H1 (cell line): ENCODE data around the gene AQP2. TPM values are rescaled to one million over a fixed set of nuclear protein-coding genes. Genes with fewer than 3 reads are reported as not detected.

Source experiments
- CTCF ChIA-PET: fragments of 300-600 bp; sonication (Branson Sonifier 250); formaldehyde crosslinking; loops from one replicate; lab custom pipeline; 2021; ENCODE audit not compliant: partially characterized antibody; lab: Charles Lee
- POLR2A ChIA-PET: fragments of 300-600 bp; sonication (Branson Sonifier 250); formaldehyde crosslinking; loops from one replicate; lab custom pipeline; 2021; ENCODE audit warnings: inconsistent platforms; ENCODE audit not compliant: partially characterized antibody; lab: Charles Lee
- DNase-seq, 2 experiments: peaks; one replicate each; pipeline versions ENCODE4 v3.0.0 to v3.0.0-alpha.2; 2010 to 2022; ENCODE audit warnings: low spot score in 2 of 2, low read depth in 1 of 2, mixed read lengths in 1 of 2
- FAIRE-seq: peaks from 2 replicates; lab custom pipeline; 2011; peaks lifted over from hg19 to GRCh38; lab: Jason Lieb, UNC
- H2AFZ ChIP-seq: 2 replicates; pipeline ENCODE4 v1.8.1; 2012; ENCODE audit warnings: low read length, inconsistent platforms
- H2AK5ac ChIP-seq: 2 replicates; pipeline ENCODE4 v1.6.1; 2013; ENCODE audit warnings: low read depth, low read length
- H2BK120ac ChIP-seq: replicated peaks from 2 replicates; pipeline ENCODE3; 2013; ENCODE audit warnings: low read depth, low read length, inconsistent platforms
- H2BK12ac ChIP-seq: 2 replicates; pipeline ENCODE4 v1.6.1; 2013; ENCODE audit warnings: low read depth, low read length
- H2BK15ac ChIP-seq: 2 replicates; pipeline ENCODE4 v1.6.1; 2013; ENCODE audit warnings: low read length
- H2BK20ac ChIP-seq: 2 replicates; pipeline ENCODE4 v1.6.1; 2013; ENCODE audit warnings: low read length
- H2BK5ac ChIP-seq: 2 replicates; pipeline ENCODE4 v1.6.1; 2013; ENCODE audit warnings: low read depth, low read length
- H3K14ac ChIP-seq: 2 replicates; pipeline ENCODE4 v1.6.1; 2013; ENCODE audit warnings: inconsistent platforms; ENCODE audit not compliant: insufficient read length
- H3K18ac ChIP-seq: 2 replicates; pipeline ENCODE4 v1.6.1; 2013; ENCODE audit warnings: low read length; ENCODE audit errors: extremely low read depth
- H3K23ac ChIP-seq: 2 replicates; pipeline ENCODE4 v1.6.1; 2013; ENCODE audit warnings: inconsistent platforms; ENCODE audit not compliant: insufficient read length
- H3K23me2 ChIP-seq: 2 replicates; pipeline ENCODE4 v1.6.1; 2013; ENCODE audit warnings: low read depth, low read length
- H3K27ac ChIP-seq: 2 replicates; pipeline ENCODE4 v1.6.1; 2011; ENCODE audit warnings: low read depth, low read length, inconsistent platforms
- H3K27me3 ChIP-seq, 4 experiments: replicated peaks in 1 of 4; 1 replicate in 1 of 4; 2 replicates in 3 of 4; pipeline versions ENCODE4 v1.6.1 to v1.8.1; 2011 to 2013; ENCODE audit warnings: low read length in 3 of 4, mild to moderate bottlenecking in 3 of 4, inconsistent platforms in 2 of 4, mixed read lengths in 2 of 4, moderate library complexity in 1 of 4; ENCODE audit not compliant: control insufficient read depth in 3 of 4, insufficient read depth in 3 of 4; ENCODE audit errors: extremely low read depth in 1 of 4
- H3K36me3 ChIP-seq, 4 experiments: 2 replicates each; pipeline versions ENCODE4 v1.6.1 to v1.8.1; 2011 to 2013; ENCODE audit warnings: mild to moderate bottlenecking in 4 of 4, low read length in 3 of 4, moderate library complexity in 2 of 4, control low read depth in 1 of 4, inconsistent platforms in 1 of 4; ENCODE audit not compliant: insufficient read depth in 4 of 4, control insufficient read depth in 2 of 4
- H3K4ac ChIP-seq: replicated peaks from 2 replicates; pipeline ENCODE3; 2013; ENCODE audit warnings: low read length, low read depth, mixed read lengths, inconsistent platforms; ENCODE audit not compliant: insufficient read length
- H3K4me1 ChIP-seq, 4 experiments: replicated peaks in 1 of 4; 1 replicate in 1 of 4; 2 replicates in 3 of 4; pipeline versions ENCODE4 v1.6.1 to v1.8.1; 2011 to 2013; ENCODE audit warnings: low read length in 3 of 4, inconsistent platforms in 2 of 4, mixed read lengths in 1 of 4; ENCODE audit not compliant: insufficient read depth in 4 of 4, control insufficient read depth in 3 of 4
- H3K4me2 ChIP-seq, 2 experiments: 2 replicates each; pipeline versions ENCODE4 v1.6.1 to v1.8.1; 2011 to 2013; ENCODE audit warnings: low read depth in 2 of 2, low read length in 2 of 2, control low read depth in 1 of 2, inconsistent platforms in 1 of 2, mild to moderate bottlenecking in 1 of 2; ENCODE audit not compliant: insufficient read depth in 1 of 2
- H3K4me3 ChIP-seq, 4 experiments: fragments of 200-600, 300-600 bp in 1 of 4; sonication (generic), shearing (Covaris generic), sonication (Bioruptor Twin) in 1 of 4; 2 replicates each; pipeline versions ENCODE4 v1.5.1 to v1.8.1; 2011 to 2016; ENCODE audit warnings: low read length in 4 of 4, low read depth in 3 of 4, control low read depth in 2 of 4, inconsistent platforms in 2 of 4, mild to moderate bottlenecking in 2 of 4, mixed read lengths in 1 of 4, moderate library complexity in 1 of 4; ENCODE audit not compliant: insufficient read depth in 2 of 4; ENCODE audit errors: extremely low read depth in 1 of 4
- H3K56ac ChIP-seq: replicated peaks from 2 replicates; pipeline ENCODE3; 2013; ENCODE audit warnings: low read depth, mild to moderate bottlenecking, mixed read lengths, low read length, inconsistent platforms; ENCODE audit not compliant: insufficient read length
- H3K79me1 ChIP-seq: 2 replicates; pipeline ENCODE4 v1.6.1; 2013; ENCODE audit warnings: low read depth, low read length, control low read depth
- H3K79me2 ChIP-seq, 2 experiments: 2 replicates each; pipeline versions ENCODE4 v1.6.1 to v1.8.1; 2012 to 2013; ENCODE audit warnings: low read length in 2 of 2, mild to moderate bottlenecking in 2 of 2, inconsistent platforms in 1 of 2; ENCODE audit not compliant: insufficient read depth in 2 of 2, control insufficient read depth in 1 of 2
- H3K9ac ChIP-seq, 4 experiments: replicated peaks in 1 of 4; 1 replicate in 1 of 4; 2 replicates in 3 of 4; pipeline versions ENCODE4 v1.6.1 to v1.8.1; 2011 to 2013; ENCODE audit warnings: low read depth in 3 of 4, low read length in 3 of 4, control low read depth in 2 of 4, mild to moderate bottlenecking in 2 of 4, moderate library complexity in 2 of 4, inconsistent platforms in 1 of 4; ENCODE audit errors: extremely low read depth in 1 of 4
- H3K9me3 ChIP-seq, 2 experiments: 2 replicates each; pipeline versions ENCODE4 v1.6.1 to v1.8.1; 2012 to 2013; ENCODE audit warnings: mild to moderate bottlenecking in 2 of 2, moderate library complexity in 2 of 2, control low read depth in 1 of 2, inconsistent platforms in 1 of 2, low read depth in 1 of 2, low read length in 1 of 2, mixed read lengths in 1 of 2; ENCODE audit not compliant: insufficient read depth in 2 of 2
- H4K20me1 ChIP-seq, 2 experiments: replicated peaks in 1 of 2; 2 replicates each; pipeline versions ENCODE3 to v1.8.1; 2011 to 2013; ENCODE audit warnings: inconsistent platforms in 2 of 2, low read length in 2 of 2, mild to moderate bottlenecking in 1 of 2; ENCODE audit not compliant: insufficient read depth in 2 of 2, control insufficient read depth in 1 of 2
- H4K5ac ChIP-seq: 2 replicates; pipeline ENCODE4 v1.6.1; 2013; ENCODE audit warnings: low read length, low read depth, mixed read lengths, inconsistent platforms; ENCODE audit not compliant: insufficient read length
- H4K8ac ChIP-seq: 2 replicates; pipeline ENCODE4 v1.8.0; 2013; ENCODE audit warnings: mild to moderate bottlenecking, moderate library complexity, low read length, inconsistent platforms; ENCODE audit not compliant: insufficient read depth; ENCODE audit errors: extremely low read depth
- H4K91ac ChIP-seq: replicated peaks from 2 replicates; pipeline ENCODE3; 2013; ENCODE audit warnings: low read length, mixed read lengths, inconsistent platforms; ENCODE audit not compliant: insufficient read length
- SP2 ChIP-seq: IDR thresholded peaks from 2 replicates; pipeline ENCODE4 v1.6.1; 2012; ENCODE audit warnings: mild to moderate bottlenecking, low read length, inconsistent platforms
- WGBS, 2 experiments: shearing (Covaris generic) in 1 of 2; methylation state at CpG; one replicate each; pipeline versions ENCODE4 v1.1.6 to v1.1.7; 2013 to 2015; ENCODE audit warnings: low lambda C conversion rate in 2 of 2, mixed read lengths in 2 of 2, inconsistent platforms in 1 of 2, low coverage in 1 of 2, missing lambda C conversion rate in 1 of 2; ENCODE audit not compliant: insufficient replicate concordance in 2 of 2, insufficient coverage in 1 of 2, insufficient read length in 1 of 2; ENCODE audit errors: extremely low coverage in 1 of 2, missing lambda C conversion rate in 1 of 2; 5-methylcytosine and 5-hydroxymethylcytosine counted together
- polyA plus RNA-seq, 7 experiments: library from polyadenylated mRNA; depleted of rRNA in 3 of 7; stranded (reverse) in 5 of 7; unstranded in 2 of 7; fragments of >200 nt in 5 of 7; fragments of 200-250 nt in 2 of 7; gene quantifications; 1 replicate in 5 of 7; 2 replicates in 1 of 7; 4 replicates in 1 of 7; pipeline versions ENCODE4 v1.2.1 to v1.2.3, GENCODE V29; 2011 to 2013; ENCODE audit warnings: missing spikeins in 2 of 7, mixed read lengths in 2 of 7
- total RNA-seq: library from RNA; stranded (reverse); fragmentation: NEBNext Ultra II Directional; extraction: Animal tissue kit (Norgen Biotek cat#: 25700); gene quantifications from 2 replicates; pipeline ENCODE4 v1.2.1, GENCODE V29; 2021

The AQP2 gene
- total and polyA plus RNA-seq, 2 of the 8 experiments (the other 6 are each of a cell fraction or from before 2014, with no cell fraction given) = not detected

- Histone ChIP-seq H3K79me1 (0 out of 2 replicates have a peak, but pooled peaks cover 2% of the 10 kb centered on the region), H2AFZ (no peak overlapping the region), H4K5ac (no peak overlapping the region), H3K23ac (no peak overlapping the region), H3K56ac (no peak overlapping the region), H3K9ac (no peak overlapping the region), H4K20me1 (peaks cover 0 to 2% of the 10 kb centered on the region in 2 experiments), H3K36me3 (no peaks in the 10 kb centered on the region), H3K9me3 (no peaks in the 10 kb centered on the region), H2BK15ac (no peak overlapping the region), H2BK5ac (no peak overlapping the region), H3K27me3 (no peaks in the 10 kb centered on the region), H3K14ac (no peak overlapping the region), H4K8ac (peak overlapping the region; percentile 19; the same call in 1 of the 2 replicates), H2AK5ac (no peak overlapping the region), H2BK12ac (no peak overlapping the region), H3K4ac (no peak overlapping the region), H3K4me1 (no peaks in the 10 kb centered on the region; a peak in 1 of 7 replicates), H3K4me2 (no peak overlapping the region), H3K23me2 (0 out of 2 replicates have a peak, but pooled peaks cover 2% of the 10 kb centered on the region), H3K4me3 (no peak overlapping the region), H4K91ac (no peak overlapping the region), H3K79me2 (no peaks in the 10 kb centered on the region), H3K18ac (no peak overlapping the region), H2BK120ac (no peak overlapping the region), H2BK20ac (no peak overlapping the region), H3K27ac (no peak overlapping the region)
- FAIRE-seq (no peak), DNase-seq (no peak)
- TF ChIP-seq SP2 = no peak
- 89% methylated on average over 7 of the region's 7 CpGs; no CpG with 5 or more reads in 1 of the 2 experiments for WGBS, 2 experiments
- ChIA-PET POLR2A (no interaction called here), CTCF (no interaction called here)
Measured at GRCh38 chr12:49924628-49925246, 25.8 kb upstream of the AQP2 start.
